Hepatocyte (in vitro differentiated cells): ENCODE results near the gene SF3B6.

Experiments
- CTCF ChIP-seq: fragments of 200-600 bp; sonication (generic); IDR thresholded peaks from 2 replicates; pipeline ENCODE4 v1.5.1; 2016; ENCODE audit warnings: antibody characterized with exemption, mild to moderate bottlenecking; ENCODE audit not compliant: poor library complexity
- EZH2phosphoT487 ChIP-seq: fragments of 200-600 bp; sonication (generic); IDR thresholded peaks from one replicate; pipeline ENCODE4 v1.6.1; 2018; ENCODE audit warnings: antibody characterized with exemption, mild to moderate bottlenecking, low read depth, moderate library complexity; ENCODE audit not compliant: unreplicated experiment, severe bottlenecking

DNA sequence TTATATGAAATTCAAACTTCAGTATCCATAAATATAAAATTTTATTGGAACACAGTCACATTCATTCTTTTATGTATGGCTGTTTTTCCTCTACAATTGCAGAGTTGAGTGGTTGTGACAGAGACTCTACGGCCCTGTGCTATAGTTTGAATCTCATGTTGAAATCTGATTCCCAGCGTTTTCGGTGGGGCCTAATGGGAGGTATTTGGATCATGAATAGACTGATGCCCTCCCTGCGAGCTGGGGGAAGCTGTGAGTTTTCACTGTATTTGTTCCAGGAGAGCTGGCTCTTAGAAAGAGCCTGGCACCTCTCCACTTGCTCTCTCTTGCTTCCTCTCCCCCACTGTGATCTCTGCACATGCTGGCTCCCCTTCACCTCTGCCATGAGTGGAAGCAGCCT, 45.3 kb upstream of the SF3B6 start:
- TF ChIP-seq CTCF, result no peak
- TF ChIP-seq EZH2phosphoT487, result no peak
